Stimulated activated CD4-positive, alpha-beta T cell treated with anti-CD3 and anti-CD28 coated beads, Interleukin-12 subunit alpha, Interleukin-12 subunit beta, amount 100 ng/mL, for 48 hours (primary cell): Measurements from ENCODE around the gene NRTN.
"Not testable (repeated sequence)": the region's sequence is repeated elsewhere in the genome, so short reads cannot be mapped to it uniquely, and the experiment has no call there.

ENCODE experiments used
- DNase-seq, 3 donors: peaks; one replicate each; pipeline ENCODE4 v3.0.0-alpha.2; 2020; ENCODE audit warnings: low read depth in 2 of 3, low spot score in 1 of 3

NRTN gene

GRCh38 chr19:5832527-5833216 lies 27.8 kb downstream of the NRTN start:
- DNase-seq: no peak

GRCh38 chr19:5837761-5838352 lies 33.0 kb downstream of the NRTN start:
- no peak for DNase-seq

GRCh38 chr19:5838353-5839064 lies 33.6 kb downstream of the NRTN start:
- DNase-seq: no peak

GRCh38 chr19:5839065-5840017 lies 34.5 kb downstream of the NRTN start, which contains the start of gene FUT6:
Gene FUT6 (minus strand): TSS chr19:5839702. CDS start chr19:5832567, 7,135 bp downstream.
- no peak for DNase-seq

GRCh38 chr19:5841735-5842111 lies 36.9 kb downstream of the NRTN start:
- DNase-seq: not testable (repeated sequence)

- no peak for DNase-seq
Measured at GRCh38 chr19:5843295-5843927, 38.5 kb downstream of the NRTN start.

GRCh38 chr19:5844456-5845433 lies 39.9 kb downstream of the NRTN start:
- DNase-seq: no peak

- not testable (repeated sequence) for DNase-seq
Measured at GRCh38 chr19:5847846-5848245, 43.0 kb downstream of the NRTN start.

- not testable (repeated sequence) for DNase-seq
Measured at GRCh38 chr19:5848621-5849020, 43.8 kb downstream of the NRTN start.

- no peak for DNase-seq
Measured at GRCh38 chr19:5850189-5850588, 45.3 kb downstream of the NRTN start.

GRCh38 chr19:5850743-5851293 lies 46.0 kb downstream of the NRTN start:
- no peak for DNase-seq

- DNase-seq: no peak
Measured at GRCh38 chr19:5851302-5851701, 46.4 kb downstream of the NRTN start, which contains the start of gene FUT3. Gene FUT3 (minus strand): TSS chr19:5851449.

GRCh38 chr19:5854121-5854520 lies 49.3 kb downstream of the NRTN start:
- DNase-seq: not testable (repeated sequence)

- DNase-seq: not testable (repeated sequence)
Measured at GRCh38 chr19:5855151-5855550, 50.3 kb downstream of the NRTN start.

- no peak for DNase-seq
Measured at GRCh38 chr19:5857203-5858081, 52.6 kb downstream of the NRTN start.

- no peak for DNase-seq
Measured at GRCh38 chr19:5863030-5863665, 58.3 kb downstream of the NRTN start.

GRCh38 chr19:5864013-5864720 lies 59.3 kb downstream of the NRTN start:
- DNase-seq: no peak
